ENCODE measurements around the gene PTPRM. TPM values are rescaled to one million over a fixed set of nuclear protein-coding genes. Genes with fewer than 3 reads are reported as not detected.

PTPRM gene
- total and polyA plus RNA-seq, 2 of the 4 experiments (the other 2 are of a cell fraction), result 28.3 to 51.2 TPM

- no peak overlapping the region for H3K4me3 ChIP-seq (ENCODE audit: insufficient read depth, low read depth, low read length)
- dilution Hi-C loops (cut with HindIII; ENCODE audit: low sequenced_read_pairs, unreplicated experiment), result no loop called here
- WGBS, 2 experiments (ENCODE audit: extremely low coverage in 2 of 2, insufficient read length in 1 of 2), result no CpG with 5 or more reads among the region's 3 CpGs
- ATAC-seq (ENCODE audit: low read depth), result peak; percentile 37
- ChIA-PET POLR2A (ENCODE audit: unreplicated experiment) (no interaction called here), CTCF (interaction anchor here (0.6 kb wide), 1 partner anchor 15 kb away, joined by 3 read pairs; no protein-coding TSS in a partner anchor)
- H3K9me3 ChIP-seq (ENCODE audit: control insufficient read depth, insufficient read depth, low read length), result no peaks in the 10 kb centered on the region
- H3K4me1 ChIP-seq (ENCODE audit: control insufficient read depth, insufficient read depth, low read length), result no peaks in the 10 kb centered on the region
- no peak overlapping the region for H4K8ac ChIP-seq (ENCODE audit: low read depth in 2 of 2, low read length in 2 of 2)
- no peak overlapping the region for H2BK5ac ChIP-seq (ENCODE audit: low read depth, low read length, poor library complexity, severe bottlenecking)
- no peak overlapping the region for H3K9ac ChIP-seq (ENCODE audit: low read depth, low read length)
- no peak overlapping the region for H2AK5ac ChIP-seq (ENCODE audit: low read depth, low read length)
- no peak overlapping the region for H2BK20ac ChIP-seq (ENCODE audit: low read depth, low read length)
- DNase-seq, result peak; percentile 19
- H3K56ac ChIP-seq (ENCODE audit: extremely low read depth, insufficient read depth, low read length), result no peak overlapping the region
- no peak overlapping the region for H3K4me2 ChIP-seq (ENCODE audit: low read depth, low read length)
- H2AK9ac ChIP-seq (replicated peaks; ENCODE audit: low read depth, low read length, poor library complexity), result no peak overlapping the region
- BruUV-seq (replicated peaks), result no TSS peak
- TF ChIP-seq CHD1 (IDR thresholded peaks at IDR 0.05; ENCODE audit: low read depth, low read length), result no peak
- no peak for TF ChIP-seq MAZ (IDR thresholded peaks at IDR 0.05; ENCODE audit: borderline replicate concordance, low read depth, low read length)
- TF ChIP-seq NFE2L2 (IDR thresholded peaks at IDR 0.05; ENCODE audit: low read depth, low read length), result no peak
- TF ChIP-seq CEBPB (IDR thresholded peaks at IDR 0.05; ENCODE audit: low read depth, low read length), result no peak
- TF ChIP-seq RFX5 (IDR thresholded peaks at IDR 0.05; ENCODE audit: low read depth, low read length), result no peak
- TF ChIP-seq BHLHE40 (IDR thresholded peaks at IDR 0.05; ENCODE audit: low read depth, low read length), result no peak
- no peak for TF ChIP-seq ELK1 (IDR thresholded peaks at IDR 0.05; ENCODE audit: borderline replicate concordance, low read depth, low read length)
- no peak overlapping the region for H2BK120ac ChIP-seq (ENCODE audit: low read depth, low read length)
- in situ Hi-C loops (cut with MboI; ENCODE audit: low sequenced_read_pairs), result no loop called here
- H3K14ac ChIP-seq (replicated peaks; ENCODE audit: low read depth, low read length), result no peak overlapping the region
- H3K79me1 ChIP-seq (ENCODE audit: low read depth in 1 of 2, low read length in 2 of 2), result no peaks in the 10 kb centered on the region
- no peaks in the 10 kb centered on the region for H3K27me3 ChIP-seq (ENCODE audit: control insufficient read depth, insufficient read depth, low read length)
- H3K23ac ChIP-seq (ENCODE audit: low read depth, low read length), result no peak overlapping the region
- no peak overlapping the region for H3K18ac ChIP-seq (ENCODE audit: low read depth, low read length)
- no peak overlapping the region for H3K27ac ChIP-seq (ENCODE audit: insufficient read depth, low read length)
- H3K36me3 ChIP-seq (ENCODE audit: control insufficient read depth, insufficient read depth, low read length), result peaks cover 3% of the 10 kb centered on the region; the same call in 1 of the 2 replicates
- H4K5ac ChIP-seq (ENCODE audit: low read depth, low read length), result no peak overlapping the region
- no peak overlapping the region for H3K4ac ChIP-seq (ENCODE audit: low read depth, low read length)
- intact Hi-C loops (cut with micrococcal nuclease), result no loop called here
- H3K9me1 ChIP-seq (ENCODE audit: insufficient read depth, low read length), result peaks cover 6% of the 10 kb centered on the region; the same call in 1 of the 2 replicates
- no peaks in the 10 kb centered on the region for H4K20me1 ChIP-seq (ENCODE audit: insufficient read depth, low read length)
- no peak overlapping the region for H2AFZ ChIP-seq (replicated peaks; ENCODE audit: low read length, poor library complexity)
- H4K91ac ChIP-seq (ENCODE audit: insufficient read depth, low read depth, low read length), result no peak overlapping the region
- H2BK15ac ChIP-seq (ENCODE audit: low read depth, low read length), result no peak overlapping the region
Observed at GRCh38 chr18:8252371-8252770, 685.3 kb downstream of the PTPRM start.
